Stimulated activated CD4-positive, alpha-beta T cell treated with anti-CD3 and anti-CD28 coated beads, Interleukin-1b, Interleukin-23, amount 100 ng/mL, for 4 hours (primary cell): Measurements from ENCODE around the gene WWOX.

Source experiments
- DNase-seq, 2 donors: peaks; one replicate each; pipeline ENCODE4 v3.0.0-alpha.2; 2020; ENCODE audit warnings: low read depth in 2 of 2

WWOX gene

DNA sequence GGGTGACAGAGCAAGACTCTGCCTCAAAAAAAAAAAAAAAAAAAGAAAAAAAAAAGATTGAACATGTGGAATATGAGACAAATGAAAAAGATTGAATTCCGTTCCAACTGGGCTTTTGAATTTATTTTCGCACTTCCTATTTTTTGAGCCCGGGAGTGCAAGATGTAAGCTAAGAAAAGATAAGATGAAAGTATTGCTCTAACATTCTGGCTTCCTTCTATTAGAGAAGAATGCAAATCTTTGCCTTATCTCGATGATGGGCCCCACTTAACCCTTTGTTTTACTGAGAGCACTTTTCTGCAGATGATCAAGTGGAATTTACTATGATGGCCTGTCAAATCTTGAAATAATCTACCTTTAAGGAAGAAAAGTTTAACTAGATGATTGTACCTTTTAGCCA lies 96.3 kb downstream of the WWOX start:
- DNase-seq = no peak

GRCh38 chr16:78196502-78196901 lies 97.0 kb downstream of the WWOX start:
- no peak for DNase-seq

DNA sequence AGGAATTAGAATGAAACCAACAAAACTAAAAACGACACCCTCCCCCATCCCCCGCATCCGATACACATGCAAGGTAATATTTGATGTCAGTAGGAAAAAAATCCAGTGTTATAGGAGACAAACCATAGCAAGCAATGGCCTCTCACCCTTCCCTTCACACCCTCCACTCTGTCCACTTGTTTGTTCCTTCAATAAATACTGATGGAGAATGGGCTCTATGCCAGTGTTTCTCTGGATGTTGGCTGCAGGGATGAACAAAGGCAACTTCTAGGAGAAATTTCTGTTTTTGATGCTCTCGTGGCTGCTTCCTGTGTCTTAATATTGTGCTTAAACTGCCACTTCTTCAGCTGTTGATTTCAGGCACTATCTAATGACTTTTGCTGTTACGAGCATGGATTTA lies 98.8 kb downstream of the WWOX start:
- DNase-seq = no peak

DNA sequence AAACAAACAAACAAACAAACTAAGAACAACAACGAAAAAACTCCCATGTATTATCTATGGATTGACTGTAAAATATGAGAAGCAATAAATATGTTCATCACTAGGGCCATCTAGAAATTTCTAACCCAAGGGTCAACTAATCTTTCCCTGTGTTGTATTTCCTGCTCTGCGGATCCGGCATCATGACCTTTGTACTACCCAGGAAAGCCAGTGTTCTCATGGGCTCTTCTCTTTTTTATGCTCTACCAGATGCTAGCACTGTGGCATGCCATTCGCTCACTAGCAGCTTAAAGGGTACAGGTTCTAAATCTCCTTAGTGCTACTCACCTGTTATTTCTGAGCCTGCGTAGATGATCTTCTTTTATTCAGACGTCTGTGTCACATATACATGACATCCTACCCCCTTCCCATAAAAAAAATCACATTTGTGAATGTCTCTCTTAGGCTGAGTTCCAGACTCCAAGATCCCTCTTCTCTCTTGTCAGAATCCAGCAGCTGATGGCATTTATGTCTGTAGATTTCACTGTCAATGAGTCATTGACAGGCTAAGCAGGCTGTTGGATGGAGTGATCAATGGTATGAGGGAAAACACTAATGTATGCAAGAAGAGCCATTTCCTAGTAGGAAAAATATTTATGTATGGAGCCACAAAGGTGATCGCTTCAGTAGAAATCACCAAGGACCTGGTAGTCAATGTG lies 100.0 kb downstream of the WWOX start:
- no peak for DNase-seq

DNA sequence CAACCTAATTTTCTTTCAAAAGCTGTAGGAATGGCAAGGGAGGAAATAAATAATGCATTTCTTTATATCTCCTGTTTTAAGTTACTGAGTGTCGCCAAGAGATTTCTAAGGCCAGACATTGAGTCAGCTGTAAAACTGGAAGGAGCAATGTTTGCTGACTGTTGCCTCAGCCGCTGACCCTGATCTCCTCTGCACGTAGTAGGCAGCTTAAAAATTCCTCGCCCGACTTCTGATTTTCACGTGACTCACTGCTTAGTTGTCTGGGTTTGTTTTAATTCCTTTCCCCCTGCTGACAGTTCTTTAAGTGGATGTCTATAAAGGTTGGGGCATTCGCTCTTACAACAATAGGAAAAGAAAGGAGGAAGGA lies 100.6 kb downstream of the WWOX start:
- DNase-seq = no peak

DNA sequence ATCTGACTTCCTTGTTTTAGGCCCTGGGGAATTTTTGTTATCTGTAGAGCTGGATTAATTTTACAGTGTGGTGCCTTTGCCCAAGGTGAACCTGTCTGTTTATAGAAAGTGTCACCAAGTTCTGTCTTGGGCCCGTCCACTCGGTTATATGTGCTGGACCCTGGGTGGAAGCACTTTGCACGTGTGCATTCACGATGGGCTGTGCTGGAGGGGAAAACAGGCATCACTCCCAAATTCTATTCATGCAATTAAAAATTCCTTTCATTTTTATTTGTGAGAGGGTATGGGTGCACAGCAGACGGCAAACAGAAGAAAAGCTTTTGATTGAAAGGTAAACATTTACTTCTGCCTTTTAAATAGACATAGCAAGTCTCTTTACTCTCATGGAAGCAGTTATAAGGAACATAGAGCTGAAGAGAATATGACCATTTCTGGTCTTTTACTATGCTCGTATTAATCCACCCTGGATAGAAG lies 101.2 kb downstream of the WWOX start:
- no peak for DNase-seq

GRCh38 chr16:78205506-78205905 lies 106.1 kb downstream of the WWOX start:
- DNase-seq = no peak

DNA sequence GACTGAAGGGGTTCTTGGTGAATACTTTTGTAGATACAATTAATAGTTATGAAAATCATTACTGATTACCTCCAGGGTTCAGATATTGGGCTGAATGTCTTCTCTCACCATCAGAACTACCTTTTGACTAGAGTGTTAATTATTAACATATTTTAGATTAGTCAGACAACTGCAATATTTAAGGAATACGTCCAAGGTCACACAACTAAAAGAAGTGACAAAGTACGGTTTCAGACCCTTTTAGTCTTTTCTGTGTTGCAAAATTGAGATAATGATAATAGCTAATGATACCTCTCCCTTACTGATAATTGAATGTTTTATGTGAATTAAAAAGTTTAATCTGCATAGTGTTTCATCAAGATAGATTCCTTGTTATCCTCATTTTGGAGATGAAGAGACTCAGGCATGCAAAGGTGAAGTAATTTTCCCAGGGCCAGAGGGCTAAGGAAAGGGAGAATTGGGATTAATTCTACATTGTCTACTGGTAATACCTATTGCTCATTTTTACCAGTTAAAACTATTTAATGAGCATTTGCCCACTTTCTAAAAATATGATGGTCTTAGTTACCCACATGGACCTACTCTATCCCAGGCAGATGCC lies 107.3 kb downstream of the WWOX start:
- no peak for DNase-seq

DNA sequence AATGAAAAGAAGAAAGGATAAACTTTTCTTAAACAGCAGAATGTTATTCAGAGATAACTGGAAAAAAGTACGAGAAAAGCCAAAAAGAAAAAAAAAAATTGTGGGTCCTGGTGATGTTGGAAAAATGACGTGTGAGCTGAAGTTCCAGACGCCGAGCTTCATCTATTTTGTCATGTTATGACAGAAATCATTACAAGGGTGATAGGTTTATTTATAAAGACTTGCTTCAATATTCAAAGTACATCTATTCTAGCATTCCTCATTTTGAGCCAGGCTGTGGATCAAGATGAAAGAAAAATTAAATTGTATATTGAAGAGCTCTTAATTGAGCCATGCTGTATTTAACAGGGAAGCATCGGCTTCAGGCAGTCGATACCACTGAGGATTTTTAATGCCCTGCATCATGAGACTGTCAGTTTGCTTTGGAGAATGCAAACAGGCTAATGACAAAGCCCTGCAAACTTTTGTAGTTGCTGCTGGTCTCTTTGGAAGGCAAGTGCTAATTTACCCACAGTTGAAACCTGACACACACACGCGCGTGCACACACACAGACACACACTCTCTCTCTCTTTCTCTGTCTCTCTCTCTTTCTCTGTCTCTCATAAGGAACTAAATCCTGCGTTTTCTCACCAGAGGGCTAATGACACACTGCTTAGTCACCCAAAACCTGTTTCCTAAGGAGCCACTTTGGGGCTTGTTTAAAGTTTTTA lies 110.7 kb downstream of the WWOX start:
- no peak for DNase-seq

GRCh38 chr16:78211020-78211599 lies 111.7 kb downstream of the WWOX start:
- DNase-seq = no peak

DNA sequence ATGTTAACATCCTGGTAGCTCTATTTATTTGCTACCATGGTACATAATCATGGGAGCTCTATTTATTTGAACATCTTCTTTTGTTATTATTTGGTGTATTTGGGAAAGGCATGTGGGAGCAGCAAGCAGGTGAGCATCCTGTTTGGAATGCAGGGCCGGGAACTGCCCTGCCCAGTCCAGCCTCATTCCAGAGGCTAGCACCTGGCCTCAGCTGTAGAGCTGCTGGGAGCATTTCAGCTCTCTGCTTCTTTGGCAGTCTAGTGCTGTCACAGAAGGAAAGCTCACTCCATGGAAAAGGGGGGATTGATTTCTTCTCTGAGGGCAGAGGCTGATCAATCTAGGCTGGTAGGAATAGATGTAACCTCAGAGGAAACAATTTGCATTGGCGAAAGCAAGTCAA lies 112.5 kb downstream of the WWOX start:
- no peak for DNase-seq

GRCh38 chr16:78212674-78213073 lies 113.2 kb downstream of the WWOX start:
- DNase-seq = no peak

- DNase-seq = no peak
Observed at GRCh38 chr16:78213751-78214150, 114.3 kb downstream of the WWOX start.

GRCh38 chr16:78215222-78215621 lies 115.8 kb downstream of the WWOX start:
- no peak for DNase-seq

DNA sequence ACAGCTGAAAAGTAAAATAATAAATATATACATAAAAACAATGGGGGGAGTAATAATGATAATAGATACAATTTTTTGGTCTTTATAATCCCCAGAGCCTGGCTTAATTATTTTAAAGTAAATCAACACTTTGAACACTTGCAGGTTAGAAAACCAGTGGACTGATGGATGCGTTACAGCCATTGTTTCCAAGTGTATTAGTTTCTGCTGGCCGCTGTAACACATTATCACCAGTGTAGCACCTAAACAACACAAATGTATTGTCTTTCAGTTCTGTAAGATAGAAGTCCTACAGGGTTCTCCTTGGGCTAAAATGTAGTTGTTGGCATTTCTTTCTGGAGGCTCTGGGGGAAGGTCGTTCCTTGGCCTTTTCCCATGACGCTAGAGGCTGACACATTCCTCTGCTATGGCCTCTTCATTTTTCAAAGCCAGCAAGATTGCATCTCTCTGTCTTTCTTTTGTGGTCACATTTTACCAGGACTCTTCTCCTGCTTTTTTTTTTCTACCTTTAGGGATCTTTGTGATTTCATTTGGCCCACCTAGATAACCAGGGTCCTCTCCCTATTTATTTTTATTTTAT lies 116.8 kb downstream of the WWOX start:
- DNase-seq = no peak

DNA sequence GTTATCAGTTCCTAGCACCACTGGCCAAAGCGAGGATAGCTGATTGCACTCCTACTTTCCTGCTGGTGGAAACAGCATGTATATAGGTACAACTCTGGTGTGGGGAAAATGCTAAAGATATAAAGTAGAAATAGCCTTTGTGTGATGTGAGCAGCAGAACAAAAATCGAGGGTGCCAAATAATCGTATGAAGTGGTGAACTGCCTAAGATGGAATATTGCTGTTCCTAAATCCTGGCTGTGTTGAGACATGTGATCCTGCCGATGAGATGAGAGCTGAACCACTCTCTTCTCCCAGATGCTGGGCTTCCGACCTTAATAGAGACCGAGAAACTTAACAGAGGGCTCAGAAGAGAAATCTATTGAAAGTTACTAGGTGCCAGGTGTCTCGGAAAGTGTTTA lies 117.8 kb downstream of the WWOX start:
- DNase-seq = no peak

DNA sequence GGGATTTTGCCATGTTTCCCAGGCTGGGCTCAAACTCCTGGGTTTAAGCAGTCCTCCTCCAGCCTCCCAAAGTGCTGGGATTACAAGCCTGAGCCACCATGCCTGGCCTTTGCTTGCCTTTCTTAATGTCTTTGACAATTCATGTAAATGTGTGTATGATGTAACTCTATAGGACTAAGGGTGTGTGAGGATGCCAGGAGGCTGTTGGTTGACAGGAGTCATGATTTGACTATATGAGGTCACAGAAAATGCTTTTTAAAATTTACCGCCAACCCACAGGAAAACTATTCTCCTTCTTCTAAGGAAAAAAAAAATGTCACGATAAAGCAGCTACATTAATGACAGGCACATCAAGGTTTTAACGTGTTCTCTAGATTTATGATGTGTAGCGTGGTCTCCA lies 118.8 kb downstream of the WWOX start:
- no peak for DNase-seq

- DNase-seq = no peak
Observed at GRCh38 chr16:78218856-78219651, 119.6 kb downstream of the WWOX start.

DNA sequence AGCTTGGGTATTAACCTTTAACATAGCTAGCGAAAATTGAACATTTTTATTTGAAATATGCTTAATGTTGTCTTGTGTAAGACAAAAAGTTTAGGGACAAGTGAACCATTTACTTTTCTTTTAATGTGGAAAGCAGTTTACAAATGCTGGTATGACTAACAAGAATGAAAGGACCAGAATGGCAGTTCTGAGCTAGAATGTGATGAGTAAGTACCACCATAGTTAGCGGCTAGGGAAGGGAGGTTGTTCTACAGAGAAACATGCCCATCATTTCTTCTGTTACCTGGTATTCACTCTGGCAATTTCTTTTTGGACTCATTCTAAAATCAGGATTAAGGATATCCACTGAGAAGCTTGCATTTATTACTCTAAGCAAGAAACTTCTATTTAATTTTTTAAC lies 121.1 kb downstream of the WWOX start:
- DNase-seq = no peak

DNA sequence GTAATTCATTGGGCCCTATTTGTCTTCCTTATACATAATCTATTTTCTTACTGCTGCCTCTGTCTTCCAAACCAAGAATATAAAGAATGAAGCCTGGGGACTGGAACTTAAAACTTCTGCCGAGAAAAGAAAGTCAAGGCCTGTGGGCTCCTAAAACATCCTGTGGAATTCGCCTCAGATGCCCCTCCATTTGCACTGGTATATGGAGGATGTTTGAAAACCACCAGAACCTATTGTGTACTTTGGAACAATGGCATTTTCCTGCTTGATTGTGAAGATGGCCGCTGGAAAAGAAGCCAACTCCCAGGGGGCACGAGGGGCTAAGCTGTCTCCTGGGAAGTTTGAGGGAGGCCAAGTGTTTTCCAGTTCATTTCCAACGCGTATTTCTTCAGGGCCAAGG lies 122.4 kb downstream of the WWOX start:
- DNase-seq = no peak

DNA sequence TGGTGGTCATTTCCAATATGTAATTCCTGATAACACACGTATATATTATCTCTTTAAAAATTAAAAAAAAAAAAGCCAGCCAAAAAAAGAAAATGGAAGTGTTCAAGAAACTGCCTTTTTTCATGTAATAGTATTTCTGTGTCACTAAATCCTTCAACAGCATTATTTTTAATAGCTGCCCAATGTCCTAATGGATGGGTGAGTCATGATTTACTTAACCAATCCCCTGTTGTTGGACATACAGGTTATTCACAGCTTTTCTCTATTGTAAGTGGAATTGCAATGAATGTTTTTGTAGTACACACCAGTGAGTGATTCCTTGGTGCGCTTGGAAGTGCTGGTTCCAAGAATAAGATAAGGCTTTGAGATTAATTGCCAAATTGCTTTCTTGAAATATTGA lies 124.9 kb downstream of the WWOX start:
- no peak for DNase-seq

GRCh38 chr16:78225919-78226318 lies 126.5 kb downstream of the WWOX start:
- no peak for DNase-seq
